Measurements from ENCODE around the gene RCBTB1. TPM values are rescaled to one million over a fixed set of nuclear protein-coding genes. Genes with fewer than 3 reads are reported as not detected.
A peak's percentile ranks its signal among the peaks of the same experiment; 100 is the strongest.

RCBTB1 gene
- total RNA-seq, 1 donor from 2014 or later = 22.6 TPM

- ChIA-PET CTCF (interaction anchor here (1.0 kb wide), 1 partner anchor 12 kb away, joined by 4 read pairs; no protein-coding TSS in a partner anchor), POLR2A (interaction anchor here (0.6 to 1.8 kb wide), 5 partner anchors 10 to 207 kb away, joined by 3 to 15 read pairs (median 5); partner anchors contain the start of gene PHF11)
- Mint-ChIP-seq H3K9me3 (no peaks in the 10 kb centered on the region), H3K36me3 (ENCODE audit: low read depth) (peaks cover 39% of the 10 kb centered on the region), H3K27me3 (no peaks in the 10 kb centered on the region), H3K27ac (peak overlapping the region; percentile 78), H3K4me3 (peak overlapping the region; percentile 20), H3K4me1 (peaks cover 39% of the 10 kb centered on the region)
- ATAC-seq (ENCODE audit: low read depth) (no peak), DNase-seq (no peak)
- TF ChIP-seq, protein P1, sequence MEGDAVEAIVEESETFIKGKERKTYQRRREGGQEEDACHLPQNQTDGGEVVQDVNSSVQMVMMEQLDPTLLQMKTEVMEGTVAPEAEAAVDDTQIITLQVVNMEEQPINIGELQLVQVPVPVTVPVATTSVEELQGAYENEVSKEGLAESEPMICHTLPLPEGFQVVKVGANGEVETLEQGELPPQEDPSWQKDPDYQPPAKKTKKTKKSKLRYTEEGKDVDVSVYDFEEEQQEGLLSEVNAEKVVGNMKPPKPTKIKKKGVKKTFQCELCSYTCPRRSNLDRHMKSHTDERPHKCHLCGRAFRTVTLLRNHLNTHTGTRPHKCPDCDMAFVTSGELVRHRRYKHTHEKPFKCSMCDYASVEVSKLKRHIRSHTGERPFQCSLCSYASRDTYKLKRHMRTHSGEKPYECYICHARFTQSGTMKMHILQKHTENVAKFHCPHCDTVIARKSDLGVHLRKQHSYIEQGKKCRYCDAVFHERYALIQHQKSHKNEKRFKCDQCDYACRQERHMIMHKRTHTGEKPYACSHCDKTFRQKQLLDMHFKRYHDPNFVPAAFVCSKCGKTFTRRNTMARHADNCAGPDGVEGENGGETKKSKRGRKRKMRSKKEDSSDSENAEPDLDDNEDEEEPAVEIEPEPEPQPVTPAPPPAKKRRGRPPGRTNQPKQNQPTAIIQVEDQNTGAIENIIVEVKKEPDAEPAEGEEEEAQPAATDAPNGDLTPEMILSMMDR (IDR thresholded peaks at IDR 0.05) = no peak
- intact Hi-C loops (cut with micrococcal nuclease) = loop anchor here (10.0 kb wide), 1 partner anchor 585 kb away; no protein-coding TSS in a partner anchor
Observed at GRCh38 chr13:49539746-49540145, 45.6 kb downstream of the RCBTB1 start.

DNA sequence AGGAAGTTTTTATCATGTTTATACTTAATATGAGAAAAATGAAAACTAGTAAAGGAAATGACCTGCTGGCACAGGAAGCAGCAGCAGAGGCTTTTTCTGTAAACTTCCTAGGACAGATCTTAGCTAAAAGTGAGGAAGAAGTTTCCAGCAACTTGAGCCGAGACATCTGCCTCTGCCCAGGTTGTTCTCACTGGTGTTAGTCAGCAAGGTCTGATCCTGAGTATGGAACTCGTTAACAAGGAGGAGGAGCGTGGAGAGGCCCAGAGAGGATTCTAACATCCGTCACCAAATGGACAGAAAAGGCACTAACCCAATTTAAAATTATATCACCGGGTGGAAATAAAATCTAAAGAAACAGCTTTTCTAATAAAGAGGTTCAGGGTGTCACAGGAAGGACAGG lies 46.0 kb downstream of the RCBTB1 start:
- H3K27me3 Mint-ChIP-seq = no peaks in the 10 kb centered on the region
- H3K4me1 Mint-ChIP-seq = peaks cover 41% of the 10 kb centered on the region
- no peak for DNase-seq
- H3K9me3 Mint-ChIP-seq = no peaks in the 10 kb centered on the region
- peak overlapping the region; percentile 32 for H3K4me3 Mint-ChIP-seq
- ATAC-seq (ENCODE audit: low read depth) = no peak
- H3K27ac Mint-ChIP-seq = peak overlapping the region; percentile 67
- TF ChIP-seq, protein P1 (IDR thresholded peaks at IDR 0.05) = no peak
- H3K36me3 Mint-ChIP-seq (ENCODE audit: low read depth) = peaks cover 35% of the 10 kb centered on the region
- intact Hi-C loops (cut with micrococcal nuclease) = loop anchor here (10.0 kb wide), 1 partner anchor 585 kb away; no protein-coding TSS in a partner anchor
- CTCF ChIA-PET = no interaction called here
- POLR2A ChIA-PET = interaction anchor here (0.6 to 1.8 kb wide), 4 partner anchors 10 to 206 kb away, joined by 3 to 15 read pairs (median 6); partner anchors contain the start of gene PHF11

GRCh38 chr13:49538404-49538803 lies 47.0 kb downstream of the RCBTB1 start:
- CTCF ChIA-PET = no interaction called here
- DNase-seq (no peak), ATAC-seq (ENCODE audit: low read depth) (no peak)
- no peaks in the 10 kb centered on the region for H3K9me3 Mint-ChIP-seq
- H3K36me3 Mint-ChIP-seq (ENCODE audit: low read depth) = peaks cover 32% of the 10 kb centered on the region
- intact Hi-C loops (cut with micrococcal nuclease) = loop anchor here (10.0 kb wide), 1 partner anchor 586 kb away; no protein-coding TSS in a partner anchor
- no peak overlapping the region for H3K4me3 Mint-ChIP-seq
- POLR2A ChIA-PET = interaction anchor here (0.8 to 1.1 kb wide), 2 partner anchors 46 to 90 kb away, joined by 3 to 4 read pairs; no protein-coding TSS in a partner anchor
- no peaks in the 10 kb centered on the region for H3K27me3 Mint-ChIP-seq
- TF ChIP-seq, protein P1 (IDR thresholded peaks at IDR 0.05) = no peak
- no peak overlapping the region for H3K27ac Mint-ChIP-seq
- peaks cover 50% of the 10 kb centered on the region for H3K4me1 Mint-ChIP-seq

DNA sequence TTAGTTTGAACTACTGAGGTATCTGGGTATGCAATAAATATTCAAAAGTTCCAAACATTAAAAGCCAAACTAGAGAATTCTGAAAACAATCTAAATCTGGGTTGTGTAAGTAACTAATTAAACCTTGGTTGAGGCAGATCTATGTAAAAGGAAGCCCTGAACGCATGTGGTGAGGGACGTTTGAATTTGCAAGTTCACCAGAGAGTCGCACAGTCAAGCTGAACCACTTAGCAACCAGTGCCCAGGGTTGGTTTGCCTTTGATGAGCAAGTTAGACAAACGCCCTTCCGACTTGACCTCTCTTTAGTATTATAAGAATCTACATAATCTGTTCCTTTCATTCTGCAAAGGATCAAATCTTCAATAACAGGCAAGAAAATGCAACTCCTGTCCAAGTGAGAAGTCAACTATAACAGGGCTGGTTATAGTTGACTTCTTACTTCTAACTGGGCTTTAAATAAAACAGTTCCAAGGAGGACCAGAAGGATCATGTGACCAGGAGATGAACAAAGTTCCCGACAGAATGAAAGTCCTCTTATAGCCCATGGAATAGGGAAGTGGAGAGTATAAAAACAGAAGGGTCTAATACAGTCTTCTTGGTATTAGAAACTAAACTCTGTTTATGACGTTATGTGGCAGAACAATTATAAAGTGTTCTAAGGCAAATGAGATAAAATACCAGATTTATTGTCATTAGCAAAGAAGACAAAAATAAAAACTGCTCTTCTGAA lies 49.0 kb downstream of the RCBTB1 start:
- Mint-ChIP-seq H3K27ac (peak overlapping the region; percentile 67), H3K36me3 (ENCODE audit: low read depth) (peaks cover 26% of the 10 kb centered on the region), H3K4me3 (peak overlapping the region; percentile 2), H3K27me3 (no peaks in the 10 kb centered on the region), H3K4me1 (peaks cover 71% of the 10 kb centered on the region), H3K9me3 (no peaks in the 10 kb centered on the region)
- ChIA-PET POLR2A (interaction anchor here (1.0 to 1.9 kb wide), 2 partner anchors 41 to 92 kb away, joined by 3 to 6 read pairs; partner anchors contain the start of gene PHF11), CTCF (no interaction called here)
- intact Hi-C loops (cut with micrococcal nuclease) = loop anchor here (10.0 kb wide), 1 partner anchor 588 kb away; no protein-coding TSS in a partner anchor
- TF ChIP-seq, protein P1 (IDR thresholded peaks at IDR 0.05) = no peak
- DNase-seq = no peak
- ATAC-seq (ENCODE audit: low read depth) = peak; percentile 57
